HL-60 (cell line): ENCODE data around the gene GREM1.

Experiments used
- DNase-seq, 2 experiments: peaks; one replicate each; pipeline ENCODE4 v3.0.0-alpha.2; 2010 to 2020; ENCODE audit warnings: low read depth in 1 of 2, low spot score in 1 of 2
- H3K27ac ChIP-seq: fragments of 250-450 bp; sonication (Bioruptor Pico); replicated peaks from 2 replicates; pipeline ENCODE4 v1.5.1; 2020; ENCODE audit warnings: mild to moderate bottlenecking, moderate library complexity
- H3K27me3 ChIP-seq: fragments of 250-450 bp; sonication (Bioruptor Pico); 2 replicates; pipeline ENCODE4 v1.5.1; 2021; ENCODE audit warnings: mild to moderate bottlenecking, moderate library complexity; ENCODE audit not compliant: insufficient read depth, poor library complexity, severe bottlenecking
- H3K4me3 ChIP-seq: replicated peaks from 2 replicates; pipeline ENCODE4 v1.5.1; 2011; ENCODE audit warnings: mild to moderate bottlenecking, control low read depth, low read length; ENCODE audit not compliant: insufficient read depth
- GABPA ChIP-seq: IDR thresholded peaks from 2 replicates; pipeline ENCODE4 v1.6.1; 2012; ENCODE audit warnings: low read depth
- POLR2AphosphoS5 ChIP-seq: IDR thresholded peaks from 2 replicates; pipeline ENCODE4 v1.6.1; 2012; ENCODE audit warnings: low read depth
- SPI1 ChIP-seq: IDR thresholded peaks from 2 replicates; pipeline ENCODE4 v1.6.1; 2012; ENCODE audit warnings: low read depth, mild to moderate bottlenecking, borderline replicate concordance
- TF ChIP-seq, protein P1 (sequence below): IDR thresholded peaks from 2 replicates; pipeline ENCODE4 v1.6.1; 2012; ENCODE audit warnings: low read depth; ENCODE audit not compliant: insufficient replicate concordance
- TF ChIP-seq, protein P2 (sequence below): IDR thresholded peaks from one replicate; pipeline ENCODE4 v1.5.1; 2011; ENCODE audit warnings: low read length, control low read depth, inconsistent platforms; ENCODE audit not compliant: insufficient read depth

The GREM1 gene

DNA sequence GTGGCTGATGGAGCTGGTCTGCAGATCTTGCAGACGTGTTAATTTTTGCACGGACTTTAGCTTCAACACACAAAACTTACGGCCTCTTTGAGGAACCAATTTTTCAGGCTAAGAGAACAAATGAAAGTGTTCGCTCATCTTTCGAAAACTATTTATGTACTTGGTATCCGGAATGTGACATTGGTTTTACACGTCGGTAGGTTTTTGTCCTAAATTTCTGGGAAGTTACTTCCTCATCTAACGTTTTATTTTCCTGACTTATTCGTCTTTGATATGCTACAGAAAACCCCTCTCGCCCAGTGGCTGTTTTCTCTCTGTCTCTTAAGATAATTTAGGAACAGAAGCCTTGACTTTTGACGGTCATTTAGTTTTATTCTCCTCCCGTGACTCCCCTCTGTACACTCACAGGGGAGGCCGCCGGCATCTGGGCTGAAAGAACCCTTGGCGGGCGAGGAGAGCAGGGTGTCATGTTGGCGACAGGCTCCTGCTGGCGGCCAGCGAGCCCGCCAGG, 834 bp upstream of the GREM1 start:
- no peak for TF ChIP-seq SPI1
- TF ChIP-seq, protein P1, sequence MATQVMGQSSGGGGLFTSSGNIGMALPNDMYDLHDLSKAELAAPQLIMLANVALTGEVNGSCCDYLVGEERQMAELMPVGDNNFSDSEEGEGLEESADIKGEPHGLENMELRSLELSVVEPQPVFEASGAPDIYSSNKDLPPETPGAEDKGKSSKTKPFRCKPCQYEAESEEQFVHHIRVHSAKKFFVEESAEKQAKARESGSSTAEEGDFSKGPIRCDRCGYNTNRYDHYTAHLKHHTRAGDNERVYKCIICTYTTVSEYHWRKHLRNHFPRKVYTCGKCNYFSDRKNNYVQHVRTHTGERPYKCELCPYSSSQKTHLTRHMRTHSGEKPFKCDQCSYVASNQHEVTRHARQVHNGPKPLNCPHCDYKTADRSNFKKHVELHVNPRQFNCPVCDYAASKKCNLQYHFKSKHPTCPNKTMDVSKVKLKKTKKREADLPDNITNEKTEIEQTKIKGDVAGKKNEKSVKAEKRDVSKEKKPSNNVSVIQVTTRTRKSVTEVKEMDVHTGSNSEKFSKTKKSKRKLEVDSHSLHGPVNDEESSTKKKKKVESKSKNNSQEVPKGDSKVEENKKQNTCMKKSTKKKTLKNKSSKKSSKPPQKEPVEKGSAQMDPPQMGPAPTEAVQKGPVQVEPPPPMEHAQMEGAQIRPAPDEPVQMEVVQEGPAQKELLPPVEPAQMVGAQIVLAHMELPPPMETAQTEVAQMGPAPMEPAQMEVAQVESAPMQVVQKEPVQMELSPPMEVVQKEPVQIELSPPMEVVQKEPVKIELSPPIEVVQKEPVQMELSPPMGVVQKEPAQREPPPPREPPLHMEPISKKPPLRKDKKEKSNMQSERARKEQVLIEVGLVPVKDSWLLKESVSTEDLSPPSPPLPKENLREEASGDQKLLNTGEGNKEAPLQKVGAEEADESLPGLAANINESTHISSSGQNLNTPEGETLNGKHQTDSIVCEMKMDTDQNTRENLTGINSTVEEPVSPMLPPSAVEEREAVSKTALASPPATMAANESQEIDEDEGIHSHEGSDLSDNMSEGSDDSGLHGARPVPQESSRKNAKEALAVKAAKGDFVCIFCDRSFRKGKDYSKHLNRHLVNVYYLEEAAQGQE, result no peak
- TF ChIP-seq, protein P2, sequence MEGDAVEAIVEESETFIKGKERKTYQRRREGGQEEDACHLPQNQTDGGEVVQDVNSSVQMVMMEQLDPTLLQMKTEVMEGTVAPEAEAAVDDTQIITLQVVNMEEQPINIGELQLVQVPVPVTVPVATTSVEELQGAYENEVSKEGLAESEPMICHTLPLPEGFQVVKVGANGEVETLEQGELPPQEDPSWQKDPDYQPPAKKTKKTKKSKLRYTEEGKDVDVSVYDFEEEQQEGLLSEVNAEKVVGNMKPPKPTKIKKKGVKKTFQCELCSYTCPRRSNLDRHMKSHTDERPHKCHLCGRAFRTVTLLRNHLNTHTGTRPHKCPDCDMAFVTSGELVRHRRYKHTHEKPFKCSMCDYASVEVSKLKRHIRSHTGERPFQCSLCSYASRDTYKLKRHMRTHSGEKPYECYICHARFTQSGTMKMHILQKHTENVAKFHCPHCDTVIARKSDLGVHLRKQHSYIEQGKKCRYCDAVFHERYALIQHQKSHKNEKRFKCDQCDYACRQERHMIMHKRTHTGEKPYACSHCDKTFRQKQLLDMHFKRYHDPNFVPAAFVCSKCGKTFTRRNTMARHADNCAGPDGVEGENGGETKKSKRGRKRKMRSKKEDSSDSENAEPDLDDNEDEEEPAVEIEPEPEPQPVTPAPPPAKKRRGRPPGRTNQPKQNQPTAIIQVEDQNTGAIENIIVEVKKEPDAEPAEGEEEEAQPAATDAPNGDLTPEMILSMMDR, result no peak
- TF ChIP-seq POLR2AphosphoS5, result no peak
- no peak for TF ChIP-seq GABPA
- no peak for DNase-seq
- no peak overlapping the region for H3K4me3 ChIP-seq
- no peak overlapping the region for H3K27ac ChIP-seq
- peaks cover 54% of the 10 kb centered on the region for H3K27me3 ChIP-seq

DNA sequence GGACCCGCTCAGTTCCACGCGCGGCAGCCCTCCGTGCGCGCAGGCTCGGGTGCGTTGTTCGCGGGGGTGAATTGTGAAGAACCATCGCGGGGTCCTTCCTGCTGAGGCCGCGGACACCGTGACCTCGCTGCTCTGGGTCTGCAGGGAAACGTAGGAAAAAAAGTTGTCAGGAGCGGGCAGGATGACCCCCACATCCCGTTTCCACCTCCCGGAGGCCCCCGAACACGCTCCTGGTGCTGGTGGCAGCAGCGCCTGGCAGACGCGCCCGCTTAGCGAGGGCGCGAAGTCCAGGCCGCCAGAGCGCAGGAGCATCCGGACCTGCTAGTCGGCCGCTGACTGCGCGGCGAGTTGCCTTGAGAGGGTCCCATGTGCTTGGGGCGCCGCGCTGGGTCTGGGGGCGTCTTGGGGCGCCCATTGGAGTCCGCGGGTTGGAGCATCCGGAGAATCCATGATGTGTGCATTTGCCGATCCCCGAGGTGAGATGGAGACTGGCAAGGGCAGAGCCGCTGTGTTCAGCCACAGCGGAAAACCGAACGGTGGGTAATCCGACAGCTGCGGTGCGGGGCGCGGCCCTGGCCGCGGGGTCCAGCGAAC, 520 bp downstream of the GREM1 start:
- TF ChIP-seq GABPA (no peak), POLR2AphosphoS5 (no peak), SPI1 (no peak)
- TF ChIP-seq, protein P1, result no peak
- TF ChIP-seq, protein P2, result no peak
- Histone ChIP-seq H3K27me3 (peaks cover 56% of the 10 kb centered on the region), H3K27ac (no peak overlapping the region), H3K4me3 (no peak overlapping the region)
- DNase-seq, result no peak

DNA sequence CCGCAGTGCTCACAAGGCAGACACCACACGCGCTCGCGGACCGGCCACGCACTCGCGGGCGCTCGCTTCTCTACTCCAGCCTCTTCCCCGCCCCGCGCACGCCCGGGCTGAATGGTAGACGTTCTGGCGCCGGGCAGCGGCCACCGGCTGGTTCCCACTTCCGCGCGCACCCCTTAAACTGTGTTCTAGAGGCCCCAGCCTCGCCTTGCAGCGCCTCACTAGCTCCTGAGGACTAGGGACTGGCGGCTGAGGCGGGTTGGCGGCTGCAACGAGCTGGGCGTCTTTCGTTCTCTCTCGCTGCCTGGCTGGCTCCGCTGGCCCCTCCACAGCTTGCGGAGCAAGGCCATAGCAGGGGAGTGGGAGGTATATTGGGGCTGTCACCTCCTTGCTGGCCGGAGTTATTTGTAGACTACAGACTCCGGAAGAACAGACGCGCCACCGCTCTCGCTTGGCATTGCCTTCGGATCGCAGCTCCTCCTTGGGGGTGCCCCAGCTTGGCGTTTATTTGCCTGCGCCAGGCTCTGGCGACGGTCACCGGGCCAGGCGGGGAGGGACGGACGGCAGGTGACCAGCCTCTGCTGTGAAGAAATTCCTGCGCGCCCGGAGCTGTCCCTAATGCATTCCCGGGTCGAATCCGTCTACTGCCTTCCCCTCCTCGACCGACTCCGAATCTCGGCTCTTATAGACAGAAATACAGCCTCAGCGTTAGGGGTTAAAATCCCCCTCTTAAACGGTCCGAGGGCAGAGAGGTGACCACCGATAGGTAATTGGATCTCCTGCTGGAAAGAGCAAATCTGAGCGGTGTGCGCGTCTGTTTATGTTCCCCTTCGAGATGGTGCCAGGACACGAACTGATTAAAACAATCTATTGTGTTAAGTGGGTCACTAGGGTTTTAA, 1.3 kb downstream of the GREM1 start:
- TF ChIP-seq, protein P2, result no peak
- TF ChIP-seq GABPA (no peak), POLR2AphosphoS5 (no peak), SPI1 (no peak)
- TF ChIP-seq, protein P1, result no peak
- no peak overlapping the region for H3K27ac ChIP-seq
- no peak for DNase-seq
- H3K27me3 ChIP-seq, result peaks cover 52% of the 10 kb centered on the region
- H3K4me3 ChIP-seq, result no peak overlapping the region
